HUDEP-2 (cell line): ENCODE data around the gene RIPPLY2.

Experiments used
- DNase-seq, 76 experiments: peaks; one replicate each; lab custom pipeline; 2025; ENCODE audit not compliant: unreplicated experiment in 76 of 76; lab: John Stamatoyannopoulos, UW

The RIPPLY2 gene

GRCh38 chr6:83859410-83860358 is 6.5 kb downstream of the RIPPLY2 start, which contains the start of gene CYB5R4:
TSS of gene CYB5R4 (plus strand) at chr6:83859689. CDS start at chr6:83859783, 94 bp downstream.
- peak in 75 of 76 experiments; percentile 71 to 99 (median 95) for DNase-seq

GRCh38 chr6:83860359-83860755 is 7.2 kb downstream of the RIPPLY2 start:
- DNase-seq, result peak in 1 of 76 experiments; percentile 12

- DNase-seq, result no peak
Measured at GRCh38 chr6:83860782-83861495, 7.8 kb downstream of the RIPPLY2 start.

- DNase-seq, result no peak
Measured at GRCh38 chr6:83862776-83863471, 9.8 kb downstream of the RIPPLY2 start.

GRCh38 chr6:83867043-83867442 is 13.9 kb downstream of the RIPPLY2 start:
- no peak for DNase-seq

- DNase-seq, result peak in 4 of 76 experiments; percentile 6 to 16 (median 11)
Measured at GRCh38 chr6:83867527-83868161, 14.5 kb downstream of the RIPPLY2 start.

GRCh38 chr6:83868639-83869038 is 15.5 kb downstream of the RIPPLY2 start:
- DNase-seq, result no peak

- no peak for DNase-seq
Measured at GRCh38 chr6:83870649-83871048, 17.5 kb downstream of the RIPPLY2 start.

- peak in 1 of 76 experiments; percentile 21 for DNase-seq
Measured at GRCh38 chr6:83872386-83873118, 19.4 kb downstream of the RIPPLY2 start.

GRCh38 chr6:83873869-83874268 is 20.7 kb downstream of the RIPPLY2 start:
- DNase-seq, result no peak

- no peak for DNase-seq
Measured at GRCh38 chr6:83875843-83876242, 22.7 kb downstream of the RIPPLY2 start.

- no peak for DNase-seq
Measured at GRCh38 chr6:83878902-83879644, 25.9 kb downstream of the RIPPLY2 start.

- DNase-seq, result no peak
Measured at GRCh38 chr6:83879746-83880145, 26.6 kb downstream of the RIPPLY2 start.

- DNase-seq, result no peak
Measured at GRCh38 chr6:83883240-83883639, 30.1 kb downstream of the RIPPLY2 start.

GRCh38 chr6:83884523-83884922 is 31.4 kb downstream of the RIPPLY2 start:
- peak in 36 of 76 experiments; percentile 21 to 85 (median 70) for DNase-seq

- no peak for DNase-seq
Measured at GRCh38 chr6:83885984-83886383, 32.8 kb downstream of the RIPPLY2 start.

GRCh38 chr6:83889621-83890020 is 36.5 kb downstream of the RIPPLY2 start:
- no peak for DNase-seq

GRCh38 chr6:83890520-83890919 is 37.4 kb downstream of the RIPPLY2 start:
- no peak for DNase-seq

GRCh38 chr6:83891586-83891985 is 38.4 kb downstream of the RIPPLY2 start:
- DNase-seq, result no peak
